IPS-18a (cell line): ENCODE measurements around the gene PLXNA4.

Source experiments
- H3K27ac ChIP-seq: one replicate; pipeline ENCODE4 v1.5.1; 2013; ENCODE audit warnings: low read length
- H3K27me3 ChIP-seq: one replicate; pipeline ENCODE4 v1.6.1; 2013; ENCODE audit warnings: mild to moderate bottlenecking, low read length; ENCODE audit not compliant: control insufficient read depth, insufficient read depth
- H3K36me3 ChIP-seq: one replicate; pipeline ENCODE4 v1.6.1; 2013; ENCODE audit warnings: low read depth, low read length; ENCODE audit not compliant: control insufficient read depth
- H3K4me1 ChIP-seq: one replicate; pipeline ENCODE4 v1.6.1; 2013; ENCODE audit warnings: low read depth, low read length; ENCODE audit not compliant: control insufficient read depth
- H3K4me3 ChIP-seq: one replicate; pipeline ENCODE4 v1.5.1; 2013; ENCODE audit warnings: low read length
- H3K9ac ChIP-seq: one replicate; pipeline ENCODE4 v1.6.1; 2013; ENCODE audit warnings: mild to moderate bottlenecking, low read length, moderate library complexity
- H3K9me3 ChIP-seq: one replicate; pipeline ENCODE4 v1.6.1; 2013; ENCODE audit warnings: low read depth, low read length; ENCODE audit not compliant: control insufficient read depth

The PLXNA4 gene

GRCh38 chr7:132430041-132430855 lies 146.0 kb downstream of the PLXNA4 start:
- Histone ChIP-seq H3K4me3 (no peak overlapping the region), H3K36me3 (no peaks in the 10 kb centered on the region), H3K4me1 (no peaks in the 10 kb centered on the region), H3K27me3 (no peaks in the 10 kb centered on the region), H3K27ac (no peak overlapping the region), H3K9me3 (no peaks in the 10 kb centered on the region), H3K9ac (no peak overlapping the region)

- no peak overlapping the region for H3K27ac ChIP-seq
- H3K4me1 ChIP-seq, result no peaks in the 10 kb centered on the region
- H3K9ac ChIP-seq, result no peak overlapping the region
Measured at GRCh38 chr7:132429181-132429580, 147.1 kb downstream of the PLXNA4 start.

GRCh38 chr7:132428247-132428919 lies 147.9 kb downstream of the PLXNA4 start:
- Histone ChIP-seq H3K4me1 (no peaks in the 10 kb centered on the region), H3K9ac (no peak overlapping the region), H3K27ac (no peak overlapping the region), H3K9me3 (no peaks in the 10 kb centered on the region), H3K4me3 (no peak overlapping the region), H3K36me3 (no peaks in the 10 kb centered on the region), H3K27me3 (no peaks in the 10 kb centered on the region)

More at GRCh38 chr7:132429181-132429580, 147.1 kb downstream of the PLXNA4 start:
- no peaks in the 10 kb centered on the region for H3K9me3 ChIP-seq
- H3K27me3 ChIP-seq, result no peaks in the 10 kb centered on the region
- no peak overlapping the region for H3K4me3 ChIP-seq
- H3K36me3 ChIP-seq, result no peaks in the 10 kb centered on the region

- no peaks in the 10 kb centered on the region for H3K9me3 ChIP-seq
- H3K4me1 ChIP-seq, result no peaks in the 10 kb centered on the region
- no peaks in the 10 kb centered on the region for H3K36me3 ChIP-seq
- no peak overlapping the region for H3K4me3 ChIP-seq
- no peak overlapping the region for H3K9ac ChIP-seq
- H3K27ac ChIP-seq, result no peak overlapping the region
- H3K27me3 ChIP-seq, result no peaks in the 10 kb centered on the region
Measured at GRCh38 chr7:132425942-132426341, 150.3 kb downstream of the PLXNA4 start.

GRCh38 chr7:132424821-132425724 lies 151.2 kb downstream of the PLXNA4 start:
- Histone ChIP-seq H3K36me3 (no peaks in the 10 kb centered on the region), H3K4me1 (no peaks in the 10 kb centered on the region), H3K9me3 (no peaks in the 10 kb centered on the region), H3K9ac (no peak overlapping the region), H3K27ac (no peak overlapping the region), H3K27me3 (no peaks in the 10 kb centered on the region), H3K4me3 (no peak overlapping the region)

GRCh38 chr7:132424277-132424676 lies 152.0 kb downstream of the PLXNA4 start:
- H3K27ac ChIP-seq, result no peak overlapping the region
- no peaks in the 10 kb centered on the region for H3K4me1 ChIP-seq
- H3K9me3 ChIP-seq, result no peaks in the 10 kb centered on the region
- H3K9ac ChIP-seq, result no peak overlapping the region
- no peaks in the 10 kb centered on the region for H3K27me3 ChIP-seq
- no peak overlapping the region for H3K4me3 ChIP-seq
- no peaks in the 10 kb centered on the region for H3K36me3 ChIP-seq

GRCh38 chr7:132423594-132424200 lies 152.6 kb downstream of the PLXNA4 start:
- Histone ChIP-seq H3K9ac (no peak overlapping the region), H3K9me3 (no peaks in the 10 kb centered on the region), H3K4me3 (no peak overlapping the region), H3K27ac (no peak overlapping the region), H3K4me1 (no peaks in the 10 kb centered on the region), H3K36me3 (no peaks in the 10 kb centered on the region), H3K27me3 (no peaks in the 10 kb centered on the region)

- no peak overlapping the region for H3K4me3 ChIP-seq
- H3K9me3 ChIP-seq, result no peaks in the 10 kb centered on the region
- H3K27me3 ChIP-seq, result no peaks in the 10 kb centered on the region
- no peak overlapping the region for H3K27ac ChIP-seq
- no peaks in the 10 kb centered on the region for H3K36me3 ChIP-seq
- H3K9ac ChIP-seq, result no peak overlapping the region
- no peaks in the 10 kb centered on the region for H3K4me1 ChIP-seq
Measured at GRCh38 chr7:132422502-132423111, 153.7 kb downstream of the PLXNA4 start.

- H3K9me3 ChIP-seq, result no peaks in the 10 kb centered on the region
- H3K4me1 ChIP-seq, result no peaks in the 10 kb centered on the region
- no peaks in the 10 kb centered on the region for H3K36me3 ChIP-seq
- H3K9ac ChIP-seq, result no peak overlapping the region
- no peaks in the 10 kb centered on the region for H3K27me3 ChIP-seq
- no peak overlapping the region for H3K27ac ChIP-seq
- H3K4me3 ChIP-seq, result no peak overlapping the region
Measured at GRCh38 chr7:132420527-132420926, 155.7 kb downstream of the PLXNA4 start.

- H3K27ac ChIP-seq, result no peak overlapping the region
- H3K9me3 ChIP-seq, result no peaks in the 10 kb centered on the region
- no peaks in the 10 kb centered on the region for H3K36me3 ChIP-seq
- H3K27me3 ChIP-seq, result no peaks in the 10 kb centered on the region
- H3K9ac ChIP-seq, result no peak overlapping the region
- no peak overlapping the region for H3K4me3 ChIP-seq
- no peaks in the 10 kb centered on the region for H3K4me1 ChIP-seq
Measured at GRCh38 chr7:132419542-132419941, 156.7 kb downstream of the PLXNA4 start.

- H3K4me1 ChIP-seq, result no peaks in the 10 kb centered on the region
- H3K27ac ChIP-seq, result no peak overlapping the region
- no peak overlapping the region for H3K4me3 ChIP-seq
- H3K36me3 ChIP-seq, result no peaks in the 10 kb centered on the region
- no peaks in the 10 kb centered on the region for H3K9me3 ChIP-seq
- H3K9ac ChIP-seq, result no peak overlapping the region
- H3K27me3 ChIP-seq, result no peaks in the 10 kb centered on the region
Measured at GRCh38 chr7:132418840-132419239, 157.4 kb downstream of the PLXNA4 start.
